GM12801 (cell line): ENCODE results near the gene MKKS.

Experiments
- CTCF ChIP-seq: IDR thresholded peaks from one replicate; pipeline ENCODE4 v1.5.1; 2011; ENCODE audit warnings: control low read depth; ENCODE audit not compliant: insufficient read length; ENCODE audit errors: extremely low read depth

MKKS gene

GRCh38 chr20:10429443-10429981, 4.5 kb downstream of the MKKS start:
- TF ChIP-seq CTCF = no peak

GRCh38 chr20:10428008-10428407, 6.0 kb downstream of the MKKS start:
- TF ChIP-seq CTCF = no peak

GRCh38 chr20:10427060-10427692, 6.8 kb downstream of the MKKS start:
- no peak for TF ChIP-seq CTCF

- TF ChIP-seq CTCF = no peak
These were observed 10.3 kb downstream of the MKKS start for GRCh38 chr20:10423735-10424134.

GRCh38 chr20:10419550-10420133, 14.4 kb downstream of the MKKS start:
- TF ChIP-seq CTCF = no peak

GRCh38 chr20:10415013-10415650, 18.9 kb downstream of the MKKS start:
- no peak for TF ChIP-seq CTCF

GRCh38 chr20:10412591-10413408, 21.2 kb downstream of the MKKS start:
- no peak for TF ChIP-seq CTCF
